WTC11 (cell line): ENCODE results near the gene HHIPL1.

Source experiments
- ETV6 ChIP-seq: sonication (generic); formaldehyde crosslinking; IDR thresholded peaks from 2 replicates; pipeline ENCODE4 v1.8.1; 2022; ENCODE audit warnings: mild to moderate bottlenecking, missing genetic modification reagents
- KAT7 ChIP-seq: sonication (generic); formaldehyde crosslinking; IDR thresholded peaks from 2 replicates; pipeline ENCODE4 v1.8.1; 2023; ENCODE audit warnings: missing genetic modification reagents, mild to moderate bottlenecking, borderline replicate concordance
- MAX ChIP-seq: sonication (generic); formaldehyde crosslinking; IDR thresholded peaks from 2 replicates; pipeline ENCODE4 v1.8.0; 2022; ENCODE audit warnings: mild to moderate bottlenecking, missing genetic modification reagents
- NFYB ChIP-seq: sonication (generic); formaldehyde crosslinking; conservative IDR thresholded peaks from 2 replicates; pipeline ENCODE4 v1.8.0; 2022; ENCODE audit warnings: low read depth, missing genetic modification reagents
- RELA ChIP-seq: sonication (generic); formaldehyde crosslinking; IDR thresholded peaks from 2 replicates; pipeline ENCODE4 v1.8.1; 2022; ENCODE audit warnings: missing genetic modification reagents, mild to moderate bottlenecking, borderline replicate concordance
- SMAD3 ChIP-seq: sonication (generic); formaldehyde crosslinking; IDR thresholded peaks from 2 replicates; pipeline ENCODE4 v1.8.0; 2022; ENCODE audit warnings: missing genetic modification reagents, mild to moderate bottlenecking, borderline replicate concordance
- SOX15 ChIP-seq: fragments of 250-450 bp; sonication (Bioruptor Pico); IDR thresholded peaks from 2 replicates; pipeline ENCODE4 v1.9.0; 2021; ENCODE audit warnings: mild to moderate bottlenecking
- USF2 ChIP-seq: sonication (generic); formaldehyde crosslinking; IDR thresholded peaks from 2 replicates; pipeline ENCODE4 v1.8.1; 2023; ENCODE audit warnings: mild to moderate bottlenecking, missing genetic modification reagents, moderate library complexity
- ZNF138 ChIP-seq: sonication (generic); formaldehyde crosslinking; conservative IDR thresholded peaks from 2 replicates; pipeline ENCODE4 v1.8.1; 2022; ENCODE audit warnings: mild to moderate bottlenecking, moderate library complexity, missing genetic modification reagents
- ZNF263 ChIP-seq: sonication (generic); formaldehyde crosslinking; IDR thresholded peaks from 2 replicates; pipeline ENCODE4 v1.8.1; 2022; ENCODE audit warnings: low read depth, mild to moderate bottlenecking, moderate library complexity, missing genetic modification reagents
- TF ChIP-seq, protein P1 (sequence below): fragments of 200-600 bp; IDR thresholded peaks from 2 replicates; pipeline ENCODE4 v1.8.0; 2022; ENCODE audit warnings: antibody characterized with exemption
- TF ChIP-seq, protein P2 (sequence below): sonication (generic); formaldehyde crosslinking; IDR thresholded peaks from 2 replicates; pipeline ENCODE4 v1.8.0; 2022; ENCODE audit warnings: mild to moderate bottlenecking, missing genetic modification reagents
- TF ChIP-seq, protein P3 (sequence below): sonication (generic); formaldehyde crosslinking; IDR thresholded peaks from 2 replicates; pipeline ENCODE4 v1.8.1; 2023; ENCODE audit warnings: mild to moderate bottlenecking, moderate library complexity, missing genetic modification reagents

GRCh38 chr14:99633141-99633540, 11.8 kb upstream of the HHIPL1 start:
- TF ChIP-seq, protein P1, sequence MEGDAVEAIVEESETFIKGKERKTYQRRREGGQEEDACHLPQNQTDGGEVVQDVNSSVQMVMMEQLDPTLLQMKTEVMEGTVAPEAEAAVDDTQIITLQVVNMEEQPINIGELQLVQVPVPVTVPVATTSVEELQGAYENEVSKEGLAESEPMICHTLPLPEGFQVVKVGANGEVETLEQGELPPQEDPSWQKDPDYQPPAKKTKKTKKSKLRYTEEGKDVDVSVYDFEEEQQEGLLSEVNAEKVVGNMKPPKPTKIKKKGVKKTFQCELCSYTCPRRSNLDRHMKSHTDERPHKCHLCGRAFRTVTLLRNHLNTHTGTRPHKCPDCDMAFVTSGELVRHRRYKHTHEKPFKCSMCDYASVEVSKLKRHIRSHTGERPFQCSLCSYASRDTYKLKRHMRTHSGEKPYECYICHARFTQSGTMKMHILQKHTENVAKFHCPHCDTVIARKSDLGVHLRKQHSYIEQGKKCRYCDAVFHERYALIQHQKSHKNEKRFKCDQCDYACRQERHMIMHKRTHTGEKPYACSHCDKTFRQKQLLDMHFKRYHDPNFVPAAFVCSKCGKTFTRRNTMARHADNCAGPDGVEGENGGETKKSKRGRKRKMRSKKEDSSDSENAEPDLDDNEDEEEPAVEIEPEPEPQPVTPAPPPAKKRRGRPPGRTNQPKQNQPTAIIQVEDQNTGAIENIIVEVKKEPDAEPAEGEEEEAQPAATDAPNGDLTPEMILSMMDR, result no peak
- TF ChIP-seq KAT7 (CRISPR knock-in tag), result no peak
- TF ChIP-seq, protein P2, sequence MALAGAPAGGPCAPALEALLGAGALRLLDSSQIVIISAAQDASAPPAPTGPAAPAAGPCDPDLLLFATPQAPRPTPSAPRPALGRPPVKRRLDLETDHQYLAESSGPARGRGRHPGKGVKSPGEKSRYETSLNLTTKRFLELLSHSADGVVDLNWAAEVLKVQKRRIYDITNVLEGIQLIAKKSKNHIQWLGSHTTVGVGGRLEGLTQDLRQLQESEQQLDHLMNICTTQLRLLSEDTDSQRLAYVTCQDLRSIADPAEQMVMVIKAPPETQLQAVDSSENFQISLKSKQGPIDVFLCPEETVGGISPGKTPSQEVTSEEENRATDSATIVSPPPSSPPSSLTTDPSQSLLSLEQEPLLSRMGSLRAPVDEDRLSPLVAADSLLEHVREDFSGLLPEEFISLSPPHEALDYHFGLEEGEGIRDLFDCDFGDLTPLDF (CRISPR knock-in tag), result no peak
- no peak for TF ChIP-seq ZNF138 (CRISPR knock-in tag)
- TF ChIP-seq NFYB, result no peak
- no peak for TF ChIP-seq RELA (CRISPR knock-in tag)
- TF ChIP-seq ETV6 (CRISPR knock-in tag), result no peak
- no peak for TF ChIP-seq SOX15 (CRISPR knock-in tag)
- TF ChIP-seq MAX (CRISPR knock-in tag), result no peak
- no peak for TF ChIP-seq SMAD3 (CRISPR knock-in tag)
- no peak for TF ChIP-seq USF2 (CRISPR knock-in tag)
- TF ChIP-seq, protein P3, sequence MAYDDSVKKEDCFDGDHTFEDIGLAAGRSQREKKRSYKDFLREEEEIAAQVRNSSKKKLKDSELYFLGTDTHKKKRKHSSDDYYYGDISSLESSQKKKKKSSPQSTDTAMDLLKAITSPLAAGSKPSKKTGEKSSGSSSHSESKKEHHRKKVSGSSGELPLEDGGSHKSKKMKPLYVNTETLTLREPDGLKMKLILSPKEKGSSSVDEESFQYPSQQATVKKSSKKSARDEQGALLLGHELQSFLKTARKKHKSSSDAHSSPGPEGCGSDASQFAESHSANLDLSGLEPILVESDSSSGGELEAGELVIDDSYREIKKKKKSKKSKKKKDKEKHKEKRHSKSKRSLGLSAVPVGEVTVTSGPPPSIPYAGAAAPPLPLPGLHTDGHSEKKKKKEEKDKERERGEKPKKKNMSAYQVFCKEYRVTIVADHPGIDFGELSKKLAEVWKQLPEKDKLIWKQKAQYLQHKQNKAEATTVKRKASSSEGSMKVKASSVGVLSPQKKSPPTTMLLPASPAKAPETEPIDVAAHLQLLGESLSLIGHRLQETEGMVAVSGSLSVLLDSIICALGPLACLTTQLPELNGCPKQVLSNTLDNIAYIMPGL (CRISPR knock-in tag), result no peak
- no peak for TF ChIP-seq ZNF263 (CRISPR knock-in tag)
